NCI-H82 (cell line): ENCODE results near the gene MYBPC2.
"Not testable (repeated sequence)": the region's sequence is repeated elsewhere in the genome, so short reads cannot be mapped to it uniquely, and the experiment has no call there.

ENCODE experiments used
- DNase-seq: peaks from one replicate; lab custom pipeline; 2025; lab: John Stamatoyannopoulos, UW

The MYBPC2 gene

GRCh38 chr19:50428772-50429463, 3.8 kb upstream of the MYBPC2 start:
- no peak for DNase-seq

GRCh38 chr19:50430888-50431342, 1.8 kb upstream of the MYBPC2 start:
- DNase-seq = no peak

GRCh38 chr19:50431343-50432220, 1.1 kb upstream of the MYBPC2 start:
- peak; percentile 83 for DNase-seq

GRCh38 chr19:50433201-50434180, 799 bp downstream of the MYBPC2 start:
- no peak for DNase-seq

GRCh38 chr19:50434525-50434924, 1.8 kb downstream of the MYBPC2 start:
- DNase-seq = no peak

DNA sequence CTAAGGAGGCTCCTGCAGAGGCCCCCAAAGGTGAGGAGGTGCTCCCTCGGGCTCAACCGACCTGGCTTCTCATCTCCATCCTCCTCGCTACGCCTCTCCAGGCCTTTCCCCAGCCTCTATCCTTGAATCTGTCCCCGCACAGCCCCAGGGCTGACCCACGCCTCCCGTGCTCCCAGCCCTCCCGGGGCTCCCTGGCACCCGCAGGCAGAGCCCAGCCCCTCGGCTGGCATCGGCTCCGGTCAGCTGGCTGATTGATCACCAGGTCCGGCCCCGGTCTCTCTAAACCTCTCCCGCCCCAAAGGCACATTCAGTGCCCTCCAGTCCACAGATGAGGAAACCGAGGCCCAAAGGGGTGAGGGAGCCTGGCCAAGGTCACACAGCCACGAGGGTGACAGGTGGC, 2.5 kb downstream of the MYBPC2 start:
- no peak for DNase-seq

- DNase-seq = no peak
Measured at GRCh38 chr19:50435627-50436026, 2.9 kb downstream of the MYBPC2 start.

GRCh38 chr19:50437862-50438449, 5.3 kb downstream of the MYBPC2 start:
- DNase-seq = no peak

DNA sequence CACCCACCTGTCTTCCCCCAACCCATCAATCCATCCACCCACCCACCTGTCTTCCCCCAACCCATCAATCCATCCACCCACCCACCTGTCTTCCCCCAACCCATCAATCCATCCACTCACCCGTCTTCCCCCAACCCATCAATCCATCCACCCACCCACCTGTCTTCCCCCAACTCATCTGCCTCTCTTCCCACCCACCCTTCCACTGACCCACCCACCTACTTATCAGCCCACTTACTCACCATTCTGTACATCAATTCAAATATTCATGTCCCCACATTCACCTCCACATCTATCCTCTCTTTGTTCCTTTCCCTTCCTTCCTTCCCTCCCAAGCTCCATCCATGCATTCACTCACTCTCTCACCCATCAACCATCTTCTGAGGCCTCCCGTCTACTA, 6.4 kb downstream of the MYBPC2 start:
- DNase-seq = not testable (repeated sequence)

- no peak for DNase-seq
Measured at GRCh38 chr19:50444059-50444458, 11.4 kb downstream of the MYBPC2 start.

DNA sequence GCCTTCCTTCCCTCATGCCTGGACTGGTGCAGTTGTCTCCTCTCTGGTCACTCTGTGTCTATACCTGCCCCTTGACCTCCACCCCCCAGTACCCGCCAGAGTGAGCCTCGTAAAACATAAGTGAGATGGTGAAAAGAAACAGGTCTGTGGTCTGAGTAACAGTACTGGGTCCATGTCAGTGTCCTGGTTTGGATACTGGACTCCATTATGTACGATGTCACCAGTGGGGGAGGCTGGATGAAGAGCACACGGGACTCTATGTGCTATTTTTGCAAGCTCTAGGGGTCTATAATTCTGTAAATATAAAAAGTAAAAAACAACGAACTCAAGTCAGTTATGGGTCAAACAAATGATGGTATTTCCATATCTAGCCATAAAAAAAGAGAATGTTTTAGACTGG, 14.4 kb downstream of the MYBPC2 start:
- DNase-seq = no peak

DNA sequence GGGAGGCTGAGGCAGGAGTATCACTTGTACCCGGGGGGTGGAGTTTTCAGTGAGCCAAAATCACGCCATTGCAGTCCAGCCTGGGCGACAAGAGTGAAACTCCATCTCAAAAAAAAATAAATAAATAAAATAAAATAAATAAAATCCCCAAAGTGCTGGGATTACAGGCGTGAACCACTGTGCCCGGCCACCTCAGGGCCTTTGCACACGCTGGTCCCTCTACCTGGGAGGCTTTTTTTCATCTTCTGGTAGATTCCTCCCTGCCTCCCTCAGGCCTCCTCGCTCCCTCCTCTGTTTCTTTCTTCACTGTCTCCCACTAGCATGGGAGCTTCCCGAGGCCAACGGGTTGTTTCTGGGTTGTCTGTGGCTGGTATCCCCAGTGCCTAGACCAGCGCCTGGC, 15.1 kb downstream of the MYBPC2 start:
- no peak for DNase-seq

GRCh38 chr19:50449236-50449899, 16.7 kb downstream of the MYBPC2 start:
- DNase-seq = no peak

- DNase-seq = no peak
Measured at GRCh38 chr19:50450369-50451222, 17.9 kb downstream of the MYBPC2 start.

- no peak for DNase-seq
Measured at GRCh38 chr19:50451223-50451534, 18.5 kb downstream of the MYBPC2 start.

GRCh38 chr19:50453243-50453642, 20.6 kb downstream of the MYBPC2 start:
- no peak for DNase-seq

- DNase-seq = no peak
Measured at GRCh38 chr19:50455992-50456391, 23.3 kb downstream of the MYBPC2 start.

GRCh38 chr19:50457300-50457699, 24.6 kb downstream of the MYBPC2 start:
- DNase-seq = no peak

- DNase-seq = no peak
Measured at GRCh38 chr19:50458396-50459066, 25.8 kb downstream of the MYBPC2 start.

- DNase-seq = no peak
Measured at GRCh38 chr19:50459067-50459456, 26.4 kb downstream of the MYBPC2 start.
